Coronary artery (tissue), 2 donors: ENCODE measurements around the gene CXCR1.
A peak's percentile ranks its signal among the peaks of the same experiment; 100 is the strongest.

Experiments
- DNase-seq: peaks from one replicate; pipeline ENCODE4 v3.0.0-alpha.2; 2017; ENCODE audit warnings: low spot score
- H3K27ac ChIP-seq, 2 donors: fragments of 200-600 bp; sonication (generic); one replicate each; pipeline ENCODE4 v1.5.1; 2016 to 2019
- H3K4me3 ChIP-seq: fragments of 200-600 bp; sonication (generic); 2 replicates; pipeline ENCODE4 v1.5.1; 2016; ENCODE audit warnings: mild to moderate bottlenecking, moderate library complexity
- CTCF ChIP-seq: fragments of 200-600 bp; sonication (generic); IDR thresholded peaks from one replicate; pipeline ENCODE4 v1.5.1; 2019; ENCODE audit warnings: antibody characterized with exemption

Gene CXCR1

GRCh38 chr2:218166791-218167190 lies at the start of gene CXCR1:
TSS of gene CXCR1 (minus strand) at chr2:218166962. CDS start at chr2:218165211, 1,751 bp downstream.
- no peak for DNase-seq
- no peak within 1 kb of the TSS for H3K4me3 ChIP-seq
- TF ChIP-seq CTCF, result no peak
- H3K27ac ChIP-seq, result no peak within 1 kb of the TSS

- TF ChIP-seq CTCF, result no peak
- no peak for DNase-seq
- Histone ChIP-seq H3K27ac (peak overlapping the region; percentile 95), H3K4me3 (peak overlapping the region; percentile 94)
These were observed 49.5 kb upstream of the CXCR1 start for GRCh38 chr2:218216336-218216673.

GRCh38 chr2:218214116-218214515 lies 47.4 kb upstream of the CXCR1 start:
- Histone ChIP-seq H3K27ac (no peak overlapping the region), H3K4me3 (no peak overlapping the region)
- no peak for TF ChIP-seq CTCF
- no peak for DNase-seq

GRCh38 chr2:218209078-218209477 lies 42.3 kb upstream of the CXCR1 start:
- no peak for DNase-seq
- H3K4me3 ChIP-seq, result no peak overlapping the region
- no peak overlapping the region for H3K27ac ChIP-seq
- no peak for TF ChIP-seq CTCF

- TF ChIP-seq CTCF, result no peak
- Histone ChIP-seq H3K4me3 (no peak overlapping the region), H3K27ac (no peak overlapping the region)
- no peak for DNase-seq
These were observed 35.5 kb upstream of the CXCR1 start for GRCh38 chr2:218202266-218202665.

- Histone ChIP-seq H3K4me3 (no peak overlapping the region), H3K27ac (no peak overlapping the region)
- no peak for TF ChIP-seq CTCF
- DNase-seq, result no peak
These were observed 30.2 kb upstream of the CXCR1 start for GRCh38 chr2:218196974-218197373.

GRCh38 chr2:218194880-218195279 lies 28.1 kb upstream of the CXCR1 start:
- no peak overlapping the region for H3K4me3 ChIP-seq
- TF ChIP-seq CTCF, result no peak
- no peak overlapping the region for H3K27ac ChIP-seq
- DNase-seq, result no peak
